Chondrocyte (in vitro differentiated cells): ENCODE measurements around the gene DNAH6. TPM values are rescaled to one million over a fixed set of nuclear protein-coding genes. Genes with fewer than 3 reads are reported as not detected.

ENCODE experiments used
- DNase-seq: peaks from one replicate; pipeline ENCODE4 v3.0.0; 2021; ENCODE audit warnings: mixed read lengths, low spot score
- H3K27ac Mint-ChIP-seq: one replicate; pipeline ENCODE4 v1.8.0; 2021; ENCODE audit warnings: mild to moderate bottlenecking, moderate library complexity, mixed read lengths; ENCODE audit not compliant: unreplicated experiment
- H3K27me3 Mint-ChIP-seq: 2 replicates; pipeline ENCODE4 v1.8.0; 2021; ENCODE audit warnings: low read depth, mixed read lengths
- H3K36me3 Mint-ChIP-seq: 2 replicates; pipeline ENCODE4 v1.8.0; 2021; ENCODE audit warnings: low read depth, mixed read lengths
- H3K4me1 Mint-ChIP-seq: 2 replicates; pipeline ENCODE4 v1.8.0; 2021; ENCODE audit warnings: low read depth, mild to moderate bottlenecking, mixed read lengths
- H3K4me3 Mint-ChIP-seq: one replicate; pipeline ENCODE4 v1.8.0; 2021; ENCODE audit warnings: mild to moderate bottlenecking, moderate library complexity, mixed read lengths; ENCODE audit not compliant: unreplicated experiment
- H3K9me3 Mint-ChIP-seq: 2 replicates; pipeline ENCODE4 v1.8.0; 2021; ENCODE audit warnings: low read depth, mixed read lengths
- CTCF ChIP-seq: fragments of 200-600 bp; sonication (generic); IDR thresholded peaks from 2 replicates; pipeline ENCODE4 v1.5.0; 2021; ENCODE audit warnings: antibody characterized with exemption, mild to moderate bottlenecking, moderate library complexity
- total RNA-seq: library from RNA; stranded (reverse); gene quantifications from 3 replicates; pipeline ENCODE4 v1.2.1, GENCODE V29; 2021

Gene DNAH6
- total RNA-seq, 1 donor from 2014 or later: not detected

GRCh38 chr2:84786601-84787000 is 270.3 kb downstream of the DNAH6 start:
- peaks cover 17% of the 10 kb centered on the region for H3K27me3 Mint-ChIP-seq
- no peak for DNase-seq
- H3K27ac Mint-ChIP-seq: no peak overlapping the region
- no peak overlapping the region for H3K4me3 Mint-ChIP-seq
- no peaks in the 10 kb centered on the region for H3K9me3 Mint-ChIP-seq
- no peak for TF ChIP-seq CTCF
- no peaks in the 10 kb centered on the region for H3K36me3 Mint-ChIP-seq
- no peaks in the 10 kb centered on the region for H3K4me1 Mint-ChIP-seq

- no peaks in the 10 kb centered on the region for H3K4me1 Mint-ChIP-seq
- no peak for TF ChIP-seq CTCF
- no peaks in the 10 kb centered on the region for H3K9me3 Mint-ChIP-seq
- no peak overlapping the region for H3K27ac Mint-ChIP-seq
- DNase-seq: no peak
- no peaks in the 10 kb centered on the region for H3K36me3 Mint-ChIP-seq
- H3K27me3 Mint-ChIP-seq: peaks cover 17% of the 10 kb centered on the region
- no peak overlapping the region for H3K4me3 Mint-ChIP-seq
Measured at GRCh38 chr2:84788027-84788426, 271.7 kb downstream of the DNAH6 start.

GRCh38 chr2:84788498-84788897 is 272.2 kb downstream of the DNAH6 start:
- H3K4me3 Mint-ChIP-seq: no peak overlapping the region
- H3K36me3 Mint-ChIP-seq: no peaks in the 10 kb centered on the region
- no peak overlapping the region for H3K27ac Mint-ChIP-seq
- H3K4me1 Mint-ChIP-seq: no peaks in the 10 kb centered on the region
- TF ChIP-seq CTCF: no peak
- peaks cover 17% of the 10 kb centered on the region for H3K27me3 Mint-ChIP-seq
- DNase-seq: no peak
- peaks cover 3% of the 10 kb centered on the region for H3K9me3 Mint-ChIP-seq

GRCh38 chr2:84792856-84793522 is 276.7 kb downstream of the DNAH6 start:
- H3K4me1 Mint-ChIP-seq: no peaks in the 10 kb centered on the region
- TF ChIP-seq CTCF: no peak
- no peaks in the 10 kb centered on the region for H3K36me3 Mint-ChIP-seq
- no peak overlapping the region for H3K27ac Mint-ChIP-seq
- H3K9me3 Mint-ChIP-seq: peaks cover 7% of the 10 kb centered on the region
- DNase-seq: no peak
- H3K4me3 Mint-ChIP-seq: no peak overlapping the region
- H3K27me3 Mint-ChIP-seq: peaks cover 12% of the 10 kb centered on the region

- H3K4me3 Mint-ChIP-seq: no peak overlapping the region
- peaks cover 7% of the 10 kb centered on the region for H3K9me3 Mint-ChIP-seq
- peaks cover 12% of the 10 kb centered on the region for H3K27me3 Mint-ChIP-seq
- no peak for TF ChIP-seq CTCF
- H3K36me3 Mint-ChIP-seq: no peaks in the 10 kb centered on the region
- H3K4me1 Mint-ChIP-seq: no peaks in the 10 kb centered on the region
- DNase-seq: no peak
- no peak overlapping the region for H3K27ac Mint-ChIP-seq
Measured at GRCh38 chr2:84793641-84794040, 277.3 kb downstream of the DNAH6 start.
